Esophagus muscularis mucosa (tissue), 3 donors: Measurements from ENCODE around the gene SLC20A1.

ENCODE experiments used
- POLR2AphosphoS5 ChIP-seq, 2 donors: sonication (generic); formaldehyde crosslinking; IDR thresholded peaks; one replicate each; pipeline ENCODE4 v1.6.1; 2017; ENCODE audit warnings: antibody characterized with exemption in 2 of 2
- TF ChIP-seq, protein P1 (sequence below), 3 experiments: fragments of 200-600 bp in 2 of 3; fragments of 450-650 bp in 1 of 3; sonication (generic) in 2 of 3; IDR thresholded peaks; one replicate each; pipeline ENCODE4 v1.5.1; 2017 to 2019; ENCODE audit warnings: antibody characterized with exemption in 3 of 3, mild to moderate bottlenecking in 2 of 3, moderate library complexity in 1 of 3

DNA sequence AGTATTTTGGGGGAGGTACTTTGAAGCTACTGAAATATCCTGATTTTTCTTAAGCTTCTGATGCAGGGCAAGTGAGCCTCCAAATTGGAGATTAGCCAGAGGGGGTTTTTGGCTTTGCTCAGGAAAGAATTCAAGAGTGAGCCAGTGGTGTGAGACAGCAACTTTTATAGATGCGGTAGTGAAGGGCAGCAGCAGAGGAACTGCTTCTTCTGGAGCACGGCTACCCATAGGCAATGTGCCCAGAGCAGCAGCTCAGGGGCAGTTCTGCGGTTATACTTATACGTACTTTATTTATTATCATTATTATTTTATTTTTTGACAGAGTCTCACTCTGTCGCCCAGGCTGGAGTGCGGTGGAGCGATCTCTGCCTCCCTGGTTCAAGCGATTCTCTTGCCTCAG, 55.3 kb downstream of the SLC20A1 start:
- TF ChIP-seq POLR2AphosphoS5 (IDR thresholded peaks at IDR 0.05), result no peak
- TF ChIP-seq, protein P1, sequence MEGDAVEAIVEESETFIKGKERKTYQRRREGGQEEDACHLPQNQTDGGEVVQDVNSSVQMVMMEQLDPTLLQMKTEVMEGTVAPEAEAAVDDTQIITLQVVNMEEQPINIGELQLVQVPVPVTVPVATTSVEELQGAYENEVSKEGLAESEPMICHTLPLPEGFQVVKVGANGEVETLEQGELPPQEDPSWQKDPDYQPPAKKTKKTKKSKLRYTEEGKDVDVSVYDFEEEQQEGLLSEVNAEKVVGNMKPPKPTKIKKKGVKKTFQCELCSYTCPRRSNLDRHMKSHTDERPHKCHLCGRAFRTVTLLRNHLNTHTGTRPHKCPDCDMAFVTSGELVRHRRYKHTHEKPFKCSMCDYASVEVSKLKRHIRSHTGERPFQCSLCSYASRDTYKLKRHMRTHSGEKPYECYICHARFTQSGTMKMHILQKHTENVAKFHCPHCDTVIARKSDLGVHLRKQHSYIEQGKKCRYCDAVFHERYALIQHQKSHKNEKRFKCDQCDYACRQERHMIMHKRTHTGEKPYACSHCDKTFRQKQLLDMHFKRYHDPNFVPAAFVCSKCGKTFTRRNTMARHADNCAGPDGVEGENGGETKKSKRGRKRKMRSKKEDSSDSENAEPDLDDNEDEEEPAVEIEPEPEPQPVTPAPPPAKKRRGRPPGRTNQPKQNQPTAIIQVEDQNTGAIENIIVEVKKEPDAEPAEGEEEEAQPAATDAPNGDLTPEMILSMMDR (IDR thresholded peaks at IDR 0.05), result no peak
